ENCODE results near the gene FHIT.

Gene FHIT

DNA sequence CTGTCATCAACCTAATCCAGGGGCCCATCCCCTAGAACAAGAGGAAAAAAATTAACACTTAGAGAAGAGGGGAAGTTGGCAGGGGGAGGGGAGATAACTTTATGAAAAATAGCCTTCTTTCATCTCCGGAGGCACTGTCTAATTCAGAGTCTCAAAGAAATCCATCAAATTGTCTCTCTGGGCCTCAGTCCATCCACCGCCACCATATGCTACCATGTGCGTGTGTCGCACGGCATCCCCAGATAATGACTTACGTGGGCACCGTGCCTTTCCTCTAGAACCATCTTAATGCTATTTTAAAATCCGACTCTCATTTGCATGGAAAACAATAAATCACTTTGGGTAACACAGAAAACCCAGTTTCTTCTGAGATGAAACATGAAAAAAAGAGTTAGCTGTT lies 619.7 kb downstream of the FHIT start:
- no peak overlapping the region for H3K4me3 Mint-ChIP-seq
- H3K9me3 Mint-ChIP-seq = peaks cover 0 to 7% of the 10 kb centered on the region in 2 donors
- no peaks in the 10 kb centered on the region for H3K4me1 Mint-ChIP-seq
- ATAC-seq (no peak), DNase-seq (no peak)
- no peak overlapping the region for H3K27ac Mint-ChIP-seq
- H3K27me3 Mint-ChIP-seq = no peaks in the 10 kb centered on the region

DNA sequence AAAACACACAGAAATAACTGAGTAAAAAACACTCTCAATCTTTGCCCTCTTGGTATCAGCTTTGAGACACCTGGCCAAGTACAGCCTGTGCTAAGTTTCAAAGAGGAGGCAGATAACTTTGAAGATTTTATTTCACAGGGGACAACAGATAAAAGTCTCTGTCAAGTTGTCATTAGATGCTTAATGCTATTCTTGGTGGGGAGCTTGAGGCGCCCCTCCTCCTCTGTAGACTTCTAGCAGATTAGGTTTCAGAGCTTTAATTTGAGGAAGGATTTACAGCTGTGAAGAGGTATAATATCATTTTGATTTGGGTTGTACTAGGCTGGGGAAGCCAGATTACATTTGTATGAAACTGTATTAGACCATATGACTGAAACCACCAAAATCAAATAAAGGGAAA lies 620.3 kb downstream of the FHIT start:
- Mint-ChIP-seq H3K27ac (no peak overlapping the region), H3K4me1 (no peaks in the 10 kb centered on the region), H3K4me3 (no peak overlapping the region), H3K9me3 (peaks cover 0 to 7% of the 10 kb centered on the region in 2 donors), H3K27me3 (no peaks in the 10 kb centered on the region)
- ATAC-seq (no peak), DNase-seq (no peak)

DNA sequence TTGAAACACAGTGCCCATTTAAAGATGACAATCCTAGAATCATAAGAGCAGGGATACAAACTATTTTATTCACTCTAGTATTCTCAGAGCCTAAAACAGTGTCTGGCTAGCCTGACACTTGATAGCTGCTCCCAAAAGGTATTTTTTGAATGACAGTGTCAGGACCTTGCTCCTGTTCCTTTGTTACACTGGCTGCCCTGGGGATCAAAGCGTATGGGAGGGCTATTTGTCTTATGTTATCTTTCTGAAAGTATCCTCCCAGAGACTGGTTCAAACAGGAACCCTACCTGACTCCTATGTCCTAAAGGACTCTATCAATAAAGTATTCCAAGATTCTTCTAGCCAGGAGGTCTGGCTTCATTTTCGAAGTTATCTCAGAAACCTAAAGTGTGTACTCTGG lies 621.4 kb downstream of the FHIT start:
- H3K4me1 Mint-ChIP-seq = no peaks in the 10 kb centered on the region
- ATAC-seq (no peak), DNase-seq (no peak)
- peaks cover 0 to 7% of the 10 kb centered on the region in 2 donors for H3K9me3 Mint-ChIP-seq
- no peak overlapping the region for H3K4me3 Mint-ChIP-seq
- H3K27me3 Mint-ChIP-seq = no peaks in the 10 kb centered on the region
- peak overlapping the region in 1 of 2 donors; percentile 61 for H3K27ac Mint-ChIP-seq

DNA sequence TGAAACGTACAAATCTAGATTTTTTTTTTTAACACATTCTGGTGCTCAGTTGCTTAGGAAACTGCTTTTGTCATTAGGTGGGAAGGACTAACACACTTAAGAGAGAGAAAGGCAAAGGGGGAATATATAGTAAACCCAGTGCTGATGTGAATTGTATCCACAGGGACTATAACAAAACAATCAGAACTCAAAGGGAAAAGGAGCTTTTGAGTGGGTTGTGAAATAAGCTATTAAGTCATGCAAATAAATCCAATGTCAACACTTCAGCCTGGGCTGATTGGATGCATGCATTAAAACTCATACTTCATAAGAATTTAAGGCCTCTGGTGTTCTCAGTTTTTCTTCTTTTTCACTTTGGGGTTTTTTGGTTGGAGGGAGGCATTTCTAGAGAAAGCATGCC lies 628.9 kb downstream of the FHIT start:
- ATAC-seq = no peak
- H3K27me3 Mint-ChIP-seq = no peaks in the 10 kb centered on the region
- no peak overlapping the region for H3K27ac Mint-ChIP-seq

DNA sequence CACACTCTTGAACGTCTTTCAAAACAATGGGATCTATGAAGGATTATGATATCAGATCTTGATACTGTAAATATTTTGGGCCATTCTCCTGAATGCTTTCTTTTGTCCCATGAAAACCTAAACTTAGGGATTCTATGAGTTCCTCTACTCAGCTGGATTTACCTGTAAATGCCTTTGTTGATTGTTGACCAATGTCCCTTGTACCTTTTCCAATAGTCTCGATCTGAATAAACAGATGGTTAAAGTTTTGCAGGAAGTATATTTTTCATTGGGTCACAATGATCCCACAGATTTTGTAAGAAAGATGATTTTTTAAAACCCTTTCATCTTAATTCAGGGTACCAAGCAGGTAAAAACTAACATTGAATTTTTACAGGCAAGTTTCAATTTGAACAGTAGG lies 634.1 kb downstream of the FHIT start:
- DNase-seq (no peak), ATAC-seq (no peak)
- H3K4me3 Mint-ChIP-seq = no peak overlapping the region
- no peaks in the 10 kb centered on the region for H3K27me3 Mint-ChIP-seq
- H3K27ac Mint-ChIP-seq = no peak overlapping the region
- peaks cover 10 to 13% of the 10 kb centered on the region in 2 donors for H3K9me3 Mint-ChIP-seq
- no peaks in the 10 kb centered on the region for H3K4me1 Mint-ChIP-seq

More for the DNA sequence above, 628.9 kb downstream of the FHIT start:
- Mint-ChIP-seq H3K4me3 (no peak overlapping the region), H3K9me3 (peaks cover 4 to 5% of the 10 kb centered on the region in 2 donors), H3K4me1 (no peaks in the 10 kb centered on the region)
- DNase-seq = no peak

DNA sequence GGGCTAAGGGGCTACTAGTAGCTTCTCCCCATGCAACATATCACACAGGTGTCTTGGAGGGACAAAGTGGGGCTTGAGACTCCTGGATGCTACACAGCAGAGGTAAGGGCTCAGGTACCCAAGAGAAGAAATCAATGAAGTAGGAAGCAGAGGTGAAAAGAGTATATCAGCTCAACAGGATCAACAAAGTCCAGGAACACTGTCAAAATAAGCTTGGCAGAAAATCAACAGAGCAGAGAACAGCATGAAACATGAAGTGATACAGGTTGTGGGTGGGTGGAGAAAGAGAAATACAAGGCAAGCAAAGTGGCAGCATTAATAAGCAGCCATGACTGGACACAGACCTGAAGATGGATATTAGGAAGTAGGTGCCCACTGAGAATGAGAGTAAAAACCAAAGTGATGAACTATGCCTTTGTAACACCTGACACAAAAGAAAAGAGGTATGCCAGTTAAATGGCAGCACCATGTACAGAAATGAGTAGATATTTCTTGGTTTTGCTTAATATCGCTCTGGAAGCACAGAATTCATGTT lies 637.4 kb downstream of the FHIT start:
- Mint-ChIP-seq H3K27ac (no peak overlapping the region), H3K9me3 (peaks cover 8 to 10% of the 10 kb centered on the region in 2 donors), H3K4me1 (no peaks in the 10 kb centered on the region), H3K4me3 (no peak overlapping the region), H3K27me3 (no peaks in the 10 kb centered on the region)
- DNase-seq (no peak), ATAC-seq (no peak)

DNA sequence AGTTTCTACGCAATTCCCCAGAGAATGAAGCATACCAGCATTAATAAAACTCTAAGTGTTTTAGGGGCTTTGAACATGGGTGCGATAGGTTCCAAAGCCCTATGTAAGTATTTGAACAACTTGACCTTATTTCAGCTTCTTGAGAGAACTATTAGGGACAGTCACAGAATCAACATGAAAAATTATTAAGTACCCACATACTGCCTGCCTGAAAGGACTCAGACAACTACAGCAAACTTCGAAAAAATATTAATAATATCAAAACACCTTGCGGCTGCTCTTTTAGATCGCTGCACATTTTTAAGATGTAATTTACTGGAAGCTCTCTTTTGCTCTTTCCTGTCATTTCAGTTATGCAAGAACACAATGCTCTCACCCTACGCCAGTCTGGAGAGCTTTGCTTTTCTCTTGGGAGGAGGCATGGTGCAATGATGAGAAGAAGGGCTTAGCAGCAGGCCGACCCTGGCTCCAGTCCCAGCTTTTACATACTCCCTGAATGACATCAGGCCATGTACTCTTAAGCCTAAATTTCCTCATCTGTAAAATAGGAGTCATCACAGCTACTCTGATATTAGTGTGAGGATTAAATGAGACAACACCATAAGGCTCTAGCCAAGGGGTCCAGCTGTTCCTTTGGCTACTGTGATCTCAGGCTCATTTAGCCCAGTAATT lies 640.7 kb downstream of the FHIT start:
- Mint-ChIP-seq H3K4me1 (no peaks in the 10 kb centered on the region), H3K9me3 (peaks cover 5 to 8% of the 10 kb centered on the region in 2 donors), H3K4me3 (no peak overlapping the region), H3K27ac (peak overlapping the region in 1 of 2 donors; percentile 56), H3K27me3 (no peaks in the 10 kb centered on the region)
- DNase-seq (no peak), ATAC-seq (no peak)

DNA sequence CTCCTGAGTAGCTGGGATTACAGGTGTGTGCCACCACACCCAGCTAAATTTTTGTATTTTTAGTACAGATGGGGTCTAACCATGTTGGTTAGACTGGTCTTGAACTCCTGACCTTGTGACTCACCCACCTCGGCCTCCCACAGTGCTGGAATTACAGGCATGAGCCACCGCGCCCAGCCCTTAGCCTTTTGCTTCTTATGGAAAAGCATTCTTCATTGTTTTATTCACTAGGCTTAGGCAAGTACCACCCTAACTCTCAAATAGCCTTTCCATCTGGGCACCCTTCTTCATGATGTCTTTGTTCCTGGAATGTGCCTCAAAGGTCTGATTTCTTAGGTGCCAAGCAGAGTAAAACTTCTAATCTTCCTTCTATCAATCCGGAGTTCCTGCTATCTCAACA lies 641.8 kb downstream of the FHIT start:
- ATAC-seq (no peak), DNase-seq (no peak)

DNA sequence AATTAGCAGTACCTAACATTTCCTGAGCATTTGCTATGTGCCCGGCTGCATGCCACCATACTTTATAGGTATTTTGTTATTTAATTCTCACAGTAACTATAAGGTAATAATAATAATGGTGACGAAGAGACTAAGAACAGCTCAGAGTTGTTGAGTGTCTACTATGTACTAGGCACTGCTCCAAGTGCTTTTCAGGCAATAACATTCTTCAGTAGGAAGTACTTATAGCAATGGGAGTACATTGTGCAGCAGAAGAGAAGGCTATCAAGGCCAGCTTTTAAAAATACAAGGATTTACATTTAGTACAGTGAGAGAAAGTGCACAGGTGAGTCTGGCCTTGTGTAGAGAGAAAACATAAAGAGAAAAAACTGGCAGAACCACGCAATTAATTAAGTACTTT lies 647.4 kb downstream of the FHIT start:
- H3K27ac Mint-ChIP-seq = no peak overlapping the region
- H3K9me3 Mint-ChIP-seq = no peaks in the 10 kb centered on the region
- H3K4me1 Mint-ChIP-seq = peaks cover 21% of the 10 kb centered on the region
- DNase-seq = no peak
- H3K4me3 Mint-ChIP-seq = no peak overlapping the region
- no peak for ATAC-seq
- H3K27me3 Mint-ChIP-seq = no peaks in the 10 kb centered on the region

More for the DNA sequence above, 641.8 kb downstream of the FHIT start:
- H3K4me1 Mint-ChIP-seq = no peaks in the 10 kb centered on the region
- peaks cover 4 to 5% of the 10 kb centered on the region in 2 donors for H3K9me3 Mint-ChIP-seq
- no peaks in the 10 kb centered on the region for H3K27me3 Mint-ChIP-seq
- H3K27ac Mint-ChIP-seq = no peak overlapping the region
- no peak overlapping the region for H3K4me3 Mint-ChIP-seq

DNA sequence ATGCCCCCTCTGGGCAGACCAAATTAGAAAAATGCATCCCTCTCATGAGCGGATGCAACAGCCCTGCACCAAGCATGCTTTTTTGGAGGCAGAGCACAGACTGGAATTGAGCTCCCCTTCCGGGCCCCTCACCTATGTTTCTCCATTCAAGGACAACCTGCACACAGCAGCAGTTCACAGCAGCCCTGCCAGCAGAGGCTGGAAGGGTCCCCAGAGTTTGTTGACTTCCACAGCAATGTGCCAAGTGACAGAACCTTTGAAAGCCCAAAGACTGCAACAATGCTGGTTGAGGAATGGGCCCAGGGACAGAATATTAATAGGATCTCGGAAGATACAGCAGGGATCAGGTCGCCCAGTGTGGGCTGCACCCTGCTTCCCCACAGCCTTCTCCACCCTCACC lies 650.4 kb downstream of the FHIT start:
- peaks cover 7% of the 10 kb centered on the region for H3K27me3 Mint-ChIP-seq
- no peak overlapping the region for H3K27ac Mint-ChIP-seq
- ATAC-seq = no peak

DNA sequence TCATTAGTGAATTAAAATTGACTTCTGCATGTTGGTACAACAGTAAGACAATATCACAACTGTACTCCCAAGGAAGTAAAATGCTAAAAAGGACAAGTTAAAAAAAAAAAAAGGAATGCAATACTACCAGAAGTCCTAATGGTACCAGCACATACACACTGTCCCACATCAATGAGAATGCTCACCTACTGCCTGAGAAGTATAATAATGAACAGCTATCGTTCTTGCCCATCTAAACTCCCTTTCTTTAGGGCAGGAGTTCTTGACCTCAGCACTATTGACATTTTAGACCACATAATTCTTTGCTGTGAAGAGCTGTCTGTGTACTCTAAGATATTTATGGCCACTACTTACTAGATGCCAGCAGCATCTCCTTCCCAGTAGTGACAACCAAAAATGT lies 651.7 kb downstream of the FHIT start:
- H3K27me3 Mint-ChIP-seq = peaks cover 7% of the 10 kb centered on the region
- no peak for ATAC-seq
- DNase-seq = no peak
- peaks cover 21% of the 10 kb centered on the region for H3K4me1 Mint-ChIP-seq
- H3K27ac Mint-ChIP-seq = no peak overlapping the region
- H3K9me3 Mint-ChIP-seq = no peaks in the 10 kb centered on the region
- H3K4me3 Mint-ChIP-seq = no peak overlapping the region

More for the DNA sequence above, 650.4 kb downstream of the FHIT start:
- DNase-seq = no peak
- no peak overlapping the region for H3K4me3 Mint-ChIP-seq
- peaks cover 21% of the 10 kb centered on the region for H3K4me1 Mint-ChIP-seq
- H3K9me3 Mint-ChIP-seq = no peaks in the 10 kb centered on the region

DNA sequence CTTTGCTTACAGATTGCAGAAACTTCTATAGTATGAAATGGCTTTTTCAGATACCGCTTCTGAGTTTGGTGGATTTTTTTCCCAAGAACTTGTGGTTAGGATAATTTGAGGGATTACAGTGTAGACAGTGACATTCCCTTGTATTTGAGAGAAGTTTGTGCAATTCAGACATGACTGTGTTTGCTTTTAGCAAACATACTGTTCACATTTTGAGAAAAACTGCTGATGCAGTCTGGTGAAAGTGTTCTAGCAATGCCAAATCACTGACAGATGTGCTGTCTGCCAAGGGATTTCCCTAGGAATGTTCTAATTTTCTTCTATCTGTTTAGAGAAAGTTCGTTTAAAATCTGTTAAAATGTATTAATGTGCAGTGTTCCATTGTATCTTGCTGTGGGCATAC lies 652.6 kb downstream of the FHIT start:
- peaks cover 7% of the 10 kb centered on the region for H3K27me3 Mint-ChIP-seq
- no peaks in the 10 kb centered on the region for H3K9me3 Mint-ChIP-seq
- ATAC-seq (no peak), DNase-seq (no peak)
- peaks cover 21% of the 10 kb centered on the region for H3K4me1 Mint-ChIP-seq
- H3K4me3 Mint-ChIP-seq = no peak overlapping the region
- no peak overlapping the region for H3K27ac Mint-ChIP-seq

DNA sequence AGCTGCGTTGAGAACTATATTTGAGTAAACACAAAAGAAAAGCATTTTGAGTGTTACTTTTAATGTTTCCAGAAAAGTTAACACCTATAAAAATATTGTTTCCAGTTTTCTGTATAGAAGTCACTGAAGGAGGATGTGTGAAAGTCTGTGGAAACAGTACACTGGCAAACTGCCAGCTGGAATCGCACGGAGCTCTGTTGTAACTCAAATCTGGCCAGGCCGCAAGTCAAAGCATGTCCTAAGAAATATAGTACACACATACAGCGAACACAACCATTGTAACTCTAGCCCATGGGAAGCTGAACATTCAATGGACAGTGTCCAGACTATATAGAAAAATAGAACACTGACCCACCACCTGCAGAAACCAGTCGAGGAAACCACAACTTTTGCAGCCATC lies 657.2 kb downstream of the FHIT start:
- no peak for ATAC-seq
- no peaks in the 10 kb centered on the region for H3K9me3 Mint-ChIP-seq
- H3K27ac Mint-ChIP-seq = no peak overlapping the region
- H3K4me1 Mint-ChIP-seq = no peaks in the 10 kb centered on the region
- no peak overlapping the region for H3K4me3 Mint-ChIP-seq
- peaks cover 7% of the 10 kb centered on the region for H3K27me3 Mint-ChIP-seq
- DNase-seq = no peak

DNA sequence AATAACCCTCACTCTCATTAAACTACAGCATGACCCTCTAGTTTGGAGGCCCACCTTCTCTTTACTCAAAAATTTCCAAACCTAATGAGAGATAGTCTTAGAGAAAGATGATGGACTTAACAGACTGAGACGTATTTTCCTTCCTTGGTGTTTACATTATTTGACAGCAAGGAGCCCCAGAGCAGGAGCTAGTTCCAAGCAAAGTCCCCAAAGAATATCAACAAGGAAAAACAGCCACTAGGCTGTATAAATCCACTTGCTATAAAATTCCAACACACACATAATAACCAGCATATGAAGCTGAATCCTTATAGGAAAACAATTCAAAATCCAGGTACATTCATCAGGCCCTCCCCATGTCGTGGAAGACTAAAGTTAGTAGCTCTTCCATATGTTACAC lies 660.0 kb downstream of the FHIT start:
- ATAC-seq (no peak), DNase-seq (no peak)
- no peaks in the 10 kb centered on the region for H3K4me1 Mint-ChIP-seq
- no peak overlapping the region for H3K4me3 Mint-ChIP-seq
- H3K9me3 Mint-ChIP-seq = no peaks in the 10 kb centered on the region
- peaks cover 2% of the 10 kb centered on the region for H3K27me3 Mint-ChIP-seq
- no peak overlapping the region for H3K27ac Mint-ChIP-seq

DNA sequence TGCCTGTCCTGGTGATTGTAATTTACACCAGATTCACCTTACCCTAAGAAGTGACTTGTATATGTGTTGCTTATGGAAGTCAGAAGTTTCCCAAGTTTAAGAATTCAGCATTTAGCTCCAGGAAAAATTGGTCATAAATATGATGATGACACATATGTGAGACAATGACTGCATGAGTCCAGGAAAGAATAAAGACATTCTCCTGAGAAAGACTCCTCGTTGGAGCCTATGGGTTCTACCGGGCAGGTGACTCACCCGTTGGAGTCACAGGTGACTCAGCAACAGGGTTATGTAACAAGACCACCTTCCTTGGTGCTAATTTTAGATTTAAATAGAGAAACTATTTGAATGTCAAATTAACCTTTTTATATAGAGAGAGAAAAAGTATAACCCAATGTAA lies 662.4 kb downstream of the FHIT start:
- Mint-ChIP-seq H3K9me3 (no peaks in the 10 kb centered on the region), H3K4me1 (no peaks in the 10 kb centered on the region), H3K27ac (no peak overlapping the region), H3K4me3 (no peak overlapping the region), H3K27me3 (no peaks in the 10 kb centered on the region)
- no peak for DNase-seq
- ATAC-seq = no peak

DNA sequence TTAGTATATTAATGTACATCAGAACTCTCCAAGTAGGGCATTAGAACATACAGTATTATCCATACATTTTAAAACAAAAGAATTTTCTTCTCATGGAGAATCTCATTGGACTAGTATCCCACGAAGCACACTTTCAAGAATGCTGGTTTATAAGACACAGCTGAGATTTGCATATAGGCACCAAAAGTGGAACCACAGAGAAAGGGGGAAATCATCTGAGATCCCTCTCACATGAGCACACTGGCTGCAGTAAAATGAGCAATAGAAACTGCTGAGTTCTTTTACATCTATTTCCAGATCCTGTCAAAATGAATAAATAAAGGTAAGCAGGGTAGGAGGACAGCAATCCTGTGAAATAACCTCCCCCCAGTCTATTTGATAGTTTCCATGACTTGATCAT lies 665.3 kb downstream of the FHIT start:
- no peak overlapping the region for H3K27ac Mint-ChIP-seq
- H3K4me1 Mint-ChIP-seq = no peaks in the 10 kb centered on the region
- H3K27me3 Mint-ChIP-seq = no peaks in the 10 kb centered on the region
- DNase-seq (no peak), ATAC-seq (no peak)
- H3K9me3 Mint-ChIP-seq = no peaks in the 10 kb centered on the region
- H3K4me3 Mint-ChIP-seq = no peak overlapping the region

DNA sequence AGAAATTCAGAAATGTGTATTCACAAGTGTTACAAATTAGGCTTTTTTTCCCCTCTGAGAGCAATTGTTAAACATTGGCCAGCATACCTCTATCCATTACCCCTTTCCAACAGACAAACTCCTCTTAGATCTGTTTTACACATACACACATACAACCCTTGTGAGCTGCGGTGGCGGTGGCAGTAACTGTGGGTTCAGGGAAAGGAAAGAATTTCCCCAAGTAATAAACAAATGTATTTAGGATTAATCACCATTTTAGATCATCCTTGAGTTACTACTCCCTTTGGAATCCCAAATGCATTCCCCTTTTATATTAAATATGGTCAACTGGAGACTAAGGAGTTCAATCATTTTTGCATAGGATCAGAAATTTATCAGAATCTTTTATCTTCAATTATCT lies 667.0 kb downstream of the FHIT start:
- no peak for DNase-seq
- Mint-ChIP-seq H3K4me3 (no peak overlapping the region), H3K27me3 (no peaks in the 10 kb centered on the region), H3K4me1 (no peaks in the 10 kb centered on the region), H3K9me3 (no peaks in the 10 kb centered on the region), H3K27ac (no peak overlapping the region)
- ATAC-seq = no peak
